Subcutaneous abdominal adipose tissue (tissue), 5 donors: Measurements from ENCODE around the gene SDR39U1.
"Not testable (repeated sequence)": the region's sequence is repeated elsewhere in the genome, so short reads cannot be mapped to it uniquely, and the experiment has no call there.

ENCODE experiments used
- H3K27ac ChIP-seq: one replicate; pipeline ENCODE4 v1.7.0; 2013; ENCODE audit warnings: low read depth, mild to moderate bottlenecking, inconsistent platforms, low read length, moderate library complexity
- H3K27me3 ChIP-seq, 5 donors: one replicate each; pipeline ENCODE4 v1.7.0; 2013; ENCODE audit warnings: low read length in 5 of 5, inconsistent platforms in 1 of 5; ENCODE audit not compliant: control insufficient read depth in 5 of 5, insufficient read depth in 4 of 5
- H3K36me3 ChIP-seq, 5 donors: one replicate each; pipeline ENCODE4 v1.7.0; 2013; ENCODE audit warnings: low read length in 5 of 5; ENCODE audit not compliant: control insufficient read depth in 5 of 5, insufficient read depth in 5 of 5
- H3K4me1 ChIP-seq, 5 donors: one replicate each; pipeline ENCODE4 v1.7.0; 2013; ENCODE audit warnings: low read length in 5 of 5, mild to moderate bottlenecking in 3 of 5, moderate library complexity in 1 of 5; ENCODE audit not compliant: control insufficient read depth in 5 of 5, insufficient read depth in 5 of 5
- H3K4me3 ChIP-seq, 5 donors: one replicate each; pipeline ENCODE4 v1.7.0; 2013; ENCODE audit warnings: low read length in 5 of 5, low read depth in 1 of 5
- H3K9ac ChIP-seq, 5 donors: one replicate each; pipeline ENCODE4 v1.7.0; 2013; ENCODE audit warnings: low read length in 5 of 5, mild to moderate bottlenecking in 4 of 5, moderate library complexity in 3 of 5
- H3K9me3 ChIP-seq, 5 donors: one replicate each; pipeline ENCODE4 v1.7.0; 2013; ENCODE audit warnings: low read length in 5 of 5; ENCODE audit not compliant: control insufficient read depth in 5 of 5
- donor health status: healthy.
- donor health status: healthy.
- donor health status: healthy.
- donor health status: healthy.
- donor health status: healthy.

SDR39U1 gene

GRCh38 chr14:24465805-24466204 lies 23.2 kb upstream of the SDR39U1 start:
- Histone ChIP-seq H3K36me3 (no peaks in the 10 kb centered on the region), H3K27me3 (no peaks in the 10 kb centered on the region), H3K4me3 (no peak overlapping the region), H3K9me3 (peaks cover 0 to 2% (median 0%) of the 10 kb centered on the region in 5 donors), H3K4me1 (no peaks in the 10 kb centered on the region), H3K27ac (no peak overlapping the region), H3K9ac (no peak overlapping the region)

- H3K9ac ChIP-seq = no peak overlapping the region
- H3K4me3 ChIP-seq = no peak overlapping the region
- no peaks in the 10 kb centered on the region for H3K36me3 ChIP-seq
- no peaks in the 10 kb centered on the region for H3K27me3 ChIP-seq
- no peaks in the 10 kb centered on the region for H3K4me1 ChIP-seq
- H3K9me3 ChIP-seq = peaks cover 0 to 2% (median 0%) of the 10 kb centered on the region in 5 donors
- no peak overlapping the region for H3K27ac ChIP-seq
Measured at GRCh38 chr14:24465368-24465767, 22.8 kb upstream of the SDR39U1 start.

GRCh38 chr14:24463884-24464785 lies 21.6 kb upstream of the SDR39U1 start:
- H3K9ac ChIP-seq = no peak overlapping the region
- H3K9me3 ChIP-seq = peaks cover 0 to 2% (median 0%) of the 10 kb centered on the region in 5 donors
- H3K36me3 ChIP-seq = no peaks in the 10 kb centered on the region
- H3K27ac ChIP-seq = no peak overlapping the region
- H3K4me1 ChIP-seq = peaks cover 0 to 8% (median 7%) of the 10 kb centered on the region in 5 donors
- no peaks in the 10 kb centered on the region for H3K27me3 ChIP-seq
- H3K4me3 ChIP-seq = no peak overlapping the region

- H3K27ac ChIP-seq = no peak overlapping the region
- H3K4me1 ChIP-seq = peaks cover 0 to 15% (median 10%) of the 10 kb centered on the region in 5 donors
- H3K4me3 ChIP-seq = no peak overlapping the region
- no peaks in the 10 kb centered on the region for H3K36me3 ChIP-seq
- H3K27me3 ChIP-seq = no peaks in the 10 kb centered on the region
- H3K9me3 ChIP-seq = peaks cover 0 to 2% (median 0%) of the 10 kb centered on the region in 5 donors
- H3K9ac ChIP-seq = no peak overlapping the region
Measured at GRCh38 chr14:24463017-24463883, 20.7 kb upstream of the SDR39U1 start.

GRCh38 chr14:24461336-24461735 lies 18.8 kb upstream of the SDR39U1 start:
- Histone ChIP-seq H3K36me3 (no peaks in the 10 kb centered on the region), H3K9ac (no peak overlapping the region), H3K9me3 (peaks cover 0 to 2% (median 0%) of the 10 kb centered on the region in 5 donors), H3K4me3 (no peak overlapping the region), H3K27ac (no peak overlapping the region), H3K27me3 (no peaks in the 10 kb centered on the region), H3K4me1 (peaks cover 0 to 18% (median 10%) of the 10 kb centered on the region in 5 donors)

- Histone ChIP-seq H3K36me3 (no peaks in the 10 kb centered on the region), H3K9ac (no peak overlapping the region), H3K9me3 (peaks cover 0 to 2% (median 0%) of the 10 kb centered on the region in 5 donors), H3K27me3 (no peaks in the 10 kb centered on the region), H3K4me1 (peaks cover 0 to 18% (median 10%) of the 10 kb centered on the region in 5 donors), H3K27ac (no peak overlapping the region), H3K4me3 (no peak overlapping the region)
Measured at GRCh38 chr14:24459331-24459730, 16.8 kb upstream of the SDR39U1 start.

- H3K9me3 ChIP-seq = peaks cover 0 to 2% (median 0%) of the 10 kb centered on the region in 5 donors
- no peak overlapping the region for H3K9ac ChIP-seq
- H3K4me1 ChIP-seq = peaks cover 0 to 18% (median 10%) of the 10 kb centered on the region in 5 donors
- no peak overlapping the region for H3K27ac ChIP-seq
- H3K27me3 ChIP-seq = no peaks in the 10 kb centered on the region
- no peak overlapping the region for H3K4me3 ChIP-seq
- H3K36me3 ChIP-seq = no peaks in the 10 kb centered on the region
Measured at GRCh38 chr14:24458736-24459135, 16.2 kb upstream of the SDR39U1 start.

GRCh38 chr14:24456980-24457379 lies 14.4 kb upstream of the SDR39U1 start:
- Histone ChIP-seq H3K4me3 (no peak overlapping the region), H3K9ac (no peak overlapping the region), H3K4me1 (peaks cover 0 to 18% (median 10%) of the 10 kb centered on the region in 5 donors), H3K36me3 (no peaks in the 10 kb centered on the region), H3K9me3 (peaks cover 0 to 2% (median 0%) of the 10 kb centered on the region in 5 donors), H3K27ac (no peak overlapping the region), H3K27me3 (no peaks in the 10 kb centered on the region)

- not testable (repeated sequence) for H3K4me1 ChIP-seq, H3K27ac ChIP-seq, H3K9me3 ChIP-seq, H3K4me3 ChIP-seq, H3K27me3 ChIP-seq, H3K36me3 ChIP-seq, H3K9ac ChIP-seq
Measured at GRCh38 chr14:24450828-24451227, 8.3 kb upstream of the SDR39U1 start.
